Measurements from ENCODE around the gene CFAP73.
"Not testable (repeated sequence)": the region's sequence is repeated elsewhere in the genome, so short reads cannot be mapped to it uniquely, and the experiment has no call there.

The CFAP73 gene

DNA sequence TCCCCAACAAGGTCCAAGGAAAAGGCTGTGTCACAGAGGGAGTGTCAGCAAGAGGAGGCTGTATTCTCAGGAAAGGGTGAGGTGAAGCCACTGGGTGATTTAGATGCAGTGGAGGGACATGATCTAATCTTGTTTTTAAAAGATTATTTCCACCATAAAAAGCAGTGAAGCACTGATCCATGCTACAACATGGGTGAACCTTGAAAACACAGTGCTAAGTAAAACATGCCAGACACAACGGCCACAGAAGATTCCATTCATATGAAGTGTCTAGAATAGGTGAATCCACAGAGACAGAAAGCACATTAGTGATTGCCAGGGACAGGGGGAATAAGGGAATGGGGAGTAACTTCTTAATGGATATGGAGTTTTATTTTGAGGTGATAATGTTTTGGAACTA, 48.8 kb downstream of the CFAP73 start:
- Histone ChIP-seq H3K27ac (ENCODE audit: low read length) (no peak overlapping the region), H3K9ac (ENCODE audit: low read depth, low read length) (no peak overlapping the region), H3K4me1 (ENCODE audit: insufficient read depth, low read length) (no peaks in the 10 kb centered on the region), H3K27me3 (ENCODE audit: insufficient read depth, low read length) (no peaks in the 10 kb centered on the region), H3K4me3 (ENCODE audit: low read length) (no peak overlapping the region), H3K36me3 (ENCODE audit: insufficient read depth, low read depth, low read length) (no peaks in the 10 kb centered on the region), H3K9me3 (ENCODE audit: insufficient read depth, low read depth, low read length) (no peaks in the 10 kb centered on the region)

DNA sequence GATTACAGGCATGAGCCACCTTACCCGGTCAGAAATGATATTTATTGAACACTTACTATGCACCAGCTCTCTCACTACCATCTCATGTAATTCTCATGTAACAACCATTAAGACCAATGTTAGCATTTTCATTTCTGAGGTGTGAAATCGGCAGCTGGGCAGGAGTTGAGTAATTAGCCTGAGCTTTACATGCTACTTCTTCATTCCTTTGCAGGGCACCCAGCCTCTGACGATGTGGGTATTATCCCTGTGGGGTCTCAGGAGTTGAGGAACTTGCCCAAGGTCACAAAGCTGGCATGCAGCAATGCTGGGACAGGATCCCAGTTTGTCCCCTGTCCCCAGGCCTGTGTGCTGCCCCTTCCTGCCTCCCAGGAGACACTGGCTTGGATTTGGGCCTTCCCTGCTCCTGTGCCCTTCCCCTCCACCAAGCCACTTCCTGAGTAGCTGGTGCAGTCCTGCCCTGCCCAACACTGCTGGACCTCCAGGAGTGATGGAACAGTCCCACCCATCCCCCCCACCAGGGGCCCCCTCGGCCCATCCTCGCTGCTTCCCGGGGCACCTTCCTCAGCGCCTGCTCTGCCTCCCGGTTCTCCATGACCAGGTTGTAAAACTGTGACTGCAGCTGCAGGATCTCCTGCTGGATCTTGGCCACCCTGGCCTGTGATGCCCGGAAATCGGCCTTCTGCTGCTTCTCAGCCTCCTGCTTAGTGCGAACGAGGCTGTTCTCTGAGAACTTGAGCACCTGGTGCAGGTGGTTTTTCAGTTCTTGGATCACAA, 50.7 kb downstream of the CFAP73 start:
- Histone ChIP-seq H3K36me3 (ENCODE audit: insufficient read depth, low read depth, low read length) (no peaks in the 10 kb centered on the region), H3K27me3 (ENCODE audit: insufficient read depth, low read length) (no peaks in the 10 kb centered on the region), H3K4me3 (ENCODE audit: low read length) (no peak overlapping the region), H3K9me3 (ENCODE audit: insufficient read depth, low read depth, low read length) (no peaks in the 10 kb centered on the region), H3K4me1 (ENCODE audit: insufficient read depth, low read length) (no peaks in the 10 kb centered on the region), H3K9ac (ENCODE audit: low read depth, low read length) (no peak overlapping the region), H3K27ac (ENCODE audit: low read length) (no peak overlapping the region)

DNA sequence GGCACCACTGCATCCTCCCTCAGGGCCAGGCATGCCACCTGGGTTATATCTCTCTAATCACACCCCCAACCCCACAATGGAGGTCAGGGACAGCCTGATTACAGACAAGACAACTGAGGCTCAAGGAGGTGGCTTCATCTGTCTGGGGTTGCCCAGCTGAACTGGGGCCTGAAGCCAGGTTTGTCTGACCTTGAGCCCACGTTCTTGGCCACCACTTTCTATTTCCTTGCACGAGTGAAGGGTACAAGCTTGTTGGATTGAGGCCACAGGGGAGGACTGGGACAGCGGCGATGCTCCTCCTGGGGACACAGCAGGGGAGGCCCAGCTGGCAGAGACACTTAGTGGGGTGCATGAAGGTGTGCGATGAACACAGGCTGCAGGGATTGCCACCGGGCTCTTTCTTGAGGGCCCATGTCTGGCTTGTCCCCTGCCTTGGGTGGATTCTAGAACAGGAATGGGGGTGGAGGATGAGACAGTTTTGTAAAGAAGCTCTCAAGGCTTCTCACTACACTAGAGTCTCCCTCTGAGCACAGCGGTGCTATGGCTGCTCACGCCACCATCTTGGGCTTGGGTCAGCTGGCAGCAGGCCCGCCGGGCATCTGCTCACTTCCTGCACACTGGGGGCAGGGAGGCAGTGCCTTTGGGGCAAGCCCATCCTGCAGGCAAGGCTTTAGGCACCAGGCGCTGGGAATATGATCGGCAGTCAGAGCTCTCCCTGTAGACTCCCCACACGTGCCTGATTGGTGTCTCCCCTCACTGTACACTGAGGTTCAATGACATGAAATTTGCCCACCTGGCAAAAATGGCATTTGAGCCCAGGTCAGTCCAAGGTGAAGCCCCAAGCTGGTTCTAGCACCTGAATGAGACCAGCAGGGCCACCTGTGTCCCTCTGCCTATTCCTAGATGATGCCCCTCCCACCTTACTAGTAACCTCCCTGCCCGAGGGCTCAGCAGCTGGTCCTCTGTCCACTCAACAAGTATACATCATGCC, 52.0 kb downstream of the CFAP73 start:
- Histone ChIP-seq H3K4me3 (ENCODE audit: low read length) (no peak overlapping the region), H3K9ac (ENCODE audit: low read depth, low read length) (no peak overlapping the region), H3K36me3 (ENCODE audit: insufficient read depth, low read depth, low read length) (no peaks in the 10 kb centered on the region), H3K9me3 (ENCODE audit: insufficient read depth, low read depth, low read length) (no peaks in the 10 kb centered on the region), H3K4me1 (ENCODE audit: insufficient read depth, low read length) (no peaks in the 10 kb centered on the region), H3K27me3 (ENCODE audit: insufficient read depth, low read length) (no peaks in the 10 kb centered on the region), H3K27ac (ENCODE audit: low read length) (no peak overlapping the region)

DNA sequence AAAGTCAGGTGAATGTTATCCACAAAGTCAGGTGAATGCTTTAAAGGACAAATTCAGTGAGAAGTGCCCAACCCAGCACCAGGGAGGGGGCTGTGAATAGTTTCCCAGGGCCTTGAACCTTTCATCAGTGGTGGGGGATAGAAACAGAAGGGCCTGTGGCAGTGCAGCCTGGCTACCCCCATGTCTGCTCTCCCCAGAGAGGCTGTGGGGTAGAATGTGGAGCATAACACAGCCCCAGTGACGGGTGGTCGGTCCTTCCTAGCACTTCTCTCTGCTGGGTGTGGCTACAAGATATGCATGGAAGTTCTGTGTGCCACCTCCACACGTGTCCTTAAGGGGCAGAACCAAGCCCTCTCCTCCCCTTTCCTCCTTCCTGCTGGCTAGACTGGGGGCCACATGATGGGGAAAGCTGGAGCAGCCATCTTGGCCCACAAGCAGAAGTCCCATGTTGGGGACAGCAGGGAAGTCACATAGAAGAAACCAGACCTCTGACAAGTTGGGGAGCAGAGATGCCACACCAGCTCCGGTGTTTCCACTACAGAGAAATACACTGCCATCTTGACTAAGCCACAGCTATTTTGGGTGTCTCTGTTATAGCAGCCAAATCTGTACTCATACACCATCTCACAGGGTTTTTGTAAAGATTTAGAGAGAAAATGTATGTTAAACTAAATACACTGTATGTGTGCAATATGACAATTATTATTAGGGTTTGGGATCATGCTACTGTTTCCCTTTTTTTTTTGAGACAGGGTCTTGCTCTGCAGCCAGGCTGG, 53.0 kb downstream of the CFAP73 start:
- Histone ChIP-seq H3K27me3 (ENCODE audit: insufficient read depth, low read length) (no peaks in the 10 kb centered on the region), H3K27ac (ENCODE audit: low read length) (no peak overlapping the region), H3K4me3 (ENCODE audit: low read length) (no peak overlapping the region), H3K9me3 (ENCODE audit: insufficient read depth, low read depth, low read length) (no peaks in the 10 kb centered on the region), H3K4me1 (ENCODE audit: insufficient read depth, low read length) (no peaks in the 10 kb centered on the region), H3K36me3 (ENCODE audit: insufficient read depth, low read depth, low read length) (no peaks in the 10 kb centered on the region), H3K9ac (ENCODE audit: low read depth, low read length) (no peak overlapping the region)

DNA sequence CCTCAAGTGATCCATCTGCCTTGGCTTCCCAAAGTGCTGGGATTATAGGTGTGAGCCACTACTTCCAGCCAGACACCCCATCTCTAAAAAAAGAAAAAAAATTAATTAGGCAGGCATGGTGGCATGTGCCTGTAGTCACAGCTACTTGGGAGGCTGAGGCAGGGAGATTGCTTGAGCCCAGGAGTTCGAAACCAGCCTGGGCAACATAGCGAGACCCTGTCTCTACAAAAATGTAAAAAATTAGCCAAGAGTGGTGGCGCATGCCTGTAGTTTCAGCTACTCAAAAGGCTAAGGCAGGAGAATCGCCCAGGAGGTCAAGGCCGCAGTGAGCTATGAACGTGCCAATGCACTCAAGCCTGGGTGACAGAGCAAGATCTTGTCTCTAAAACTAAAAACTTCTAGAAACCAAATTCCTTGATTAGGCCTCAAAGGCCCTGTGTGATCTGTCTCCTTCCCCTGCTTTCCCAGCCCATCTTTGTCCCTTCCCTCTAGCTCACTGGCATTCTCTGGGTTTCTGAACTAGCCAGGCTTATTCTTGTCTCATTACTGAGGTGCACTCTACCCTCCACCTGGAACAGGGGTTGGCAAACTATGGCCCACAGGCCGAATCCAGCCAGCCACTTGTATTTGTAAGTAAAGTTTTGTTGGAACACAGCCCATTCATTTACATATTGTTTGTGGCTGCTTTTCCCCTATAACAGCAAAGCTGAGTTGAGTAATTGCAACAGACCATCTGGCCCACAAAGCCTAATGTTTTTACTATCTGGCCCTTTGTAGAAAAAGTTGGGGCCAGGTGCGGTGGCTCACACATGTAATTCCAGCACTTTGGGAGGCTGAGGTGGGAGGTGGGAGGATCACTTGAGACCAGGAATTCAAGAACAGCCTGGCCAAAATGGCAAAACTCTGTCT, 54.6 kb downstream of the CFAP73 start:
- Histone ChIP-seq H3K4me3 (ENCODE audit: low read length) (no peak overlapping the region), H3K36me3 (ENCODE audit: insufficient read depth, low read depth, low read length) (no peaks in the 10 kb centered on the region), H3K27ac (ENCODE audit: low read length) (no peak overlapping the region)

DNA sequence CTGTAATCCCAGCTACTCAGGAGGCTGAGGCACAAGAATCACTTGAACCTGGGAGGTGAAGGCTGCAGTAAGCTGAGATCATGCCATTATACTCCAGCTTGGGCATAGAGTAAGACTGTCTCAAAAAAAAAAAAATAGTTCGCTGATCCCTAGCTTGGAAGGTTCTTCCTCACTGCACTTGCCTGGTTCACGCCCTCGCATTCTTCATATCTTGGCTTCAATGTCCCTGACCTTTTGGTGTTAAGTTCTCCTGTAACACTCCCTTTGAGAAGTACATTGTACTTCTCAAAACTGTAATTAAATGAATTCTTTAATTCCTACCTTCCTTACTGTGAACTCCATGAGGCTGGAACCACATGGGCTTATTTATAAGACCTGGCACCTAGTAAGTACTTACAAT, 55.3 kb downstream of the CFAP73 start:
- Histone ChIP-seq H3K27ac (ENCODE audit: low read length) (no peak overlapping the region), H3K27me3 (ENCODE audit: insufficient read depth, low read length) (no peaks in the 10 kb centered on the region), H3K4me3 (ENCODE audit: low read length) (no peak overlapping the region), H3K4me1 (ENCODE audit: insufficient read depth, low read length) (no peaks in the 10 kb centered on the region; the same call in 1 of the 2 replicates), H3K9me3 (ENCODE audit: insufficient read depth, low read depth, low read length) (no peaks in the 10 kb centered on the region), H3K9ac (ENCODE audit: low read depth, low read length) (no peak overlapping the region), H3K36me3 (ENCODE audit: insufficient read depth, low read depth, low read length) (no peaks in the 10 kb centered on the region)

More for the DNA sequence above, 54.6 kb downstream of the CFAP73 start:
- Histone ChIP-seq H3K4me1 (ENCODE audit: insufficient read depth, low read length) (no peaks in the 10 kb centered on the region; the same call in 1 of the 2 replicates), H3K27me3 (ENCODE audit: insufficient read depth, low read length) (no peaks in the 10 kb centered on the region), H3K9ac (ENCODE audit: low read depth, low read length) (no peak overlapping the region), H3K9me3 (ENCODE audit: insufficient read depth, low read depth, low read length) (no peaks in the 10 kb centered on the region)

DNA sequence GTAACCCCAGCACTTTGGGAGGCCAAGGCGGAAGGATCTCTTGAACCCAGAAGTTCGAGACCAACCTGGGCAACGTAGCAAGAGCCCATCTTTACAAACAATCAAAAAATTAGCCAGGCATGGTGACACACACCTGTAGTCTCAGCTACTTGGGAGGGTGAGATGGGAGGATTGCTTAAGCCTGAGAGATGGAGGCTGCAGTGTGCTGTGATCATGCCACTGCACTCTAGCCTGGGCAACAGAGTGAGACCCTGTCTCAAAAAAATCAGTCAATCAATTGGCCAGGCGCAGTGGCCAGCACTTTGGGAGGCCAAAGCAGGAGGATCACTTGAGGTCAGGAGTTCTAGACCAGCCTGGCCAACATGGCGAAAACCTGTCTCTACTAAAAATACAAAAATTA, 57.3 kb downstream of the CFAP73 start:
- not testable (repeated sequence) for H3K36me3 ChIP-seq (ENCODE audit: insufficient read depth, low read depth, low read length); H3K27me3 ChIP-seq (ENCODE audit: insufficient read depth, low read length); H3K27ac ChIP-seq (ENCODE audit: low read length); H3K4me1 ChIP-seq (ENCODE audit: insufficient read depth, low read length); H3K9me3 ChIP-seq (ENCODE audit: insufficient read depth, low read depth, low read length); H3K4me3 ChIP-seq (ENCODE audit: low read length); H3K9ac ChIP-seq (ENCODE audit: low read depth, low read length)

DNA sequence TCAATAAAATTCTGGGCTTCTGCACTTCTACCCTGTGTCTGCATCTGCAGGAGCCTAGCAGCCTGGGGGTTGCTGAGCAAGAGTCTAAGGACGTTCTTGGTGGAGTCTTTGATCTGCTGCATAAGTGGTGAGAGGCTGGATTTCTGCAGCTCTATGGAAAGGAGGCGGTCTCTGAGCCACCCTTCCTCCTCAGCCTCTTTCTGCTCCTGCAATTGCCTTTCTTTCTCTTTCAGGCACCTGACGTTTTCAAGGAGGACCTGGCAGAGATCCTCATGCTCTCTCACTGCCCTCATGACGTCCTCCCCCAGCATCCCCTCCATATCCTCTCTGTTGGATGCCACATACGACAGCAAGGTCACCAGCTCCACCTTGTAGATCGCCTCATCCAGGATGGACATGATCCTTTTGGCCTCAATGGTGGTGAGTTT, 58.1 kb downstream of the CFAP73 start:
- Histone ChIP-seq H3K27ac (ENCODE audit: low read length) (no peak overlapping the region), H3K36me3 (ENCODE audit: insufficient read depth, low read depth, low read length) (no peaks in the 10 kb centered on the region), H3K4me1 (ENCODE audit: insufficient read depth, low read length) (no peaks in the 10 kb centered on the region; the same call in 1 of the 2 replicates), H3K9ac (ENCODE audit: low read depth, low read length) (no peak overlapping the region), H3K4me3 (ENCODE audit: low read length) (no peak overlapping the region), H3K9me3 (ENCODE audit: insufficient read depth, low read depth, low read length) (no peaks in the 10 kb centered on the region), H3K27me3 (ENCODE audit: insufficient read depth, low read length) (no peaks in the 10 kb centered on the region)

DNA sequence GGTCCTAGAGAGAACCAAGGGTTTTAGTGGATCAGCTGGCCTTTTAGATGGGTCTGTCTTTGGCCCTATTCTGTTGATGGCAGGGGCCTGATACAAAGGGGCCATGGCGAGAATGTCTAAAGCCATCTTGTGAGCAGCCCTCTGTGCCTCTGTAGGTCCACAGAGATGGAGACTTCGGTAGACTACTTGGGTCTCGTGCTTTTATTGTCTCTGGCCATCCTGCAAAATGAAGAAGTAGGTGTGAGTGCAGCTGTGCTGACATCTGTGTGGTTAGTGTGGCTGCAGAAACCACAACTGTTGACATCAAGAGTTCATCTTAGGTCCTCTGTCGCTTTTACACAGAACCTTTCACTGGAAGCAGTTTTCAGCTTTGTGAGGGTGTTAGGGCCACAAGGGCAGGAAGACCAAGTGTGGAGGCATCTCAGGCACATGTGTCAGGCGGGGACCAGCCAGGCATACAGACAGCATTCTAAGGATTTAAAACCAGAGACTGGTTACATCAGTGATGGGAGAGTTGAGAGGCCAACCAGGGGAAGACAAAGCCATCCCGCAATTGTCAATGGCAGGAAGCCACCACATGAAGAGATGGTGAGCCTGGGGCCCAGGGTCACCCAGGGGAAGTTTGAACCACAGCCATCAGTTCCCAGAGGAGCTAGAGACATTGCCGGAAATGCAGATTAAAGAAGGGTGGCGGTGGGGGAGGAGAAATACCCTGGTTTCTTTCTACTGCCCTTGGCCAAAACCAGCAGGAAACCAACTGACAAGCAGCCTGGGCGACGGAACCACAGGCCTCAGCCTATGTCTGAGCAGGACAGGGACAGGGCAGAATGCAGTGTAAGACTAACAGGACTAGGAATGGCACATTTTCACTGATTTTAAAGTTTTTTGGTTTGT, 58.8 kb downstream of the CFAP73 start:
- Histone ChIP-seq H3K27me3 (ENCODE audit: insufficient read depth, low read length) (no peaks in the 10 kb centered on the region), H3K4me1 (ENCODE audit: insufficient read depth, low read length) (no peaks in the 10 kb centered on the region; the same call in 1 of the 2 replicates), H3K4me3 (ENCODE audit: low read length) (no peak overlapping the region), H3K9ac (ENCODE audit: low read depth, low read length) (no peak overlapping the region), H3K27ac (ENCODE audit: low read length) (no peak overlapping the region), H3K9me3 (ENCODE audit: insufficient read depth, low read depth, low read length) (no peaks in the 10 kb centered on the region), H3K36me3 (ENCODE audit: insufficient read depth, low read depth, low read length) (no peaks in the 10 kb centered on the region)

All from iPS-20b (cell line).